Occipital lobe (tissue), 2 donors: ENCODE measurements around the gene GCNA. TPM values are rescaled to one million over a fixed set of nuclear protein-coding genes. Genes with fewer than 3 reads are reported as not detected.
"Not testable (repeated sequence)": the region's sequence is repeated elsewhere in the genome, so short reads cannot be mapped to it uniquely, and the experiment has no call there.

Experiments
- DNase-seq: peaks from one replicate; lab custom pipeline; 2025; lab: John Stamatoyannopoulos, UW
- total RNA-seq: library from RNA; depleted of rRNA; stranded (reverse); fragments of >200 nt; gene quantifications from one replicate; pipeline ENCODE4 v1.2.3, GENCODE V29; 2014

GCNA gene
- total RNA-seq, 1 donor from 2014 or later = 3.0 TPM

DNA sequence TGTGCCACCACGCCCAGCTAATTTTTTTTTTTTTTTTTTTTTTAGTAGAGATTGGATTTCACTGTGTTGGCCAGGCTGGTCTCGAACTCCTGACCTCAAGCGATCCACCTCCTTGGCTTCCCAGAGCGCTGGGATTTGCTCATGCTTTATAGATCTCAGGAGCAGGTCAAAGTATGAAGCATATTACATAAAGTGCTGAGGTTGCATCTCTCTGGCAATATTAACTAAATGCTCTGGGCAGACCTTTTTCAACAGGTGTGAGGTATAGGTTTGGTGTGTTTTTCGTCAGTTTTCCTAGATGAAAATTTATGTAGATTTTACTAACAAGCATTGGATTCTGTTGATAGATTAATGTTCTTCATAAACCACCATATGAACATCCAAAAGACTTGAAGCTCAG, 19.3 kb upstream of the GCNA start:
- no peak for DNase-seq

DNA sequence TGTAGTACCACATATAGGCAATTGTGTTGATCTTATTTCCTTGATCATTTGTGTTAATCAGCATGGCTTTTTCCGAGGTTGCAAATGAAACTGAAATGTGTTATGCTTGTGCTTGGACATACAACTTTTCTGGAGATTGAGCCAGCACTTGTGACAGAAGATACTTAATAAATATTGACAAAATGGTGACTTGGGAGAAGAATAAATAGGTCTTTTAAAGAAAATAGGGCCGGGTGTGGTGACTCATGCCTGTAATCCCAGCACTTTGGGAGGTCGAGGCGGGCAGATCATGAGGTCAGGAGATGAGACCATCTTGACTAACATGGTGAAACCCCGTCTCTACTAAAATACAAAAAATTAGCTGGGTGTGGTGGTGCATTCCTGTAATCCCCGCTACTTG, 18.5 kb upstream of the GCNA start:
- DNase-seq = not testable (repeated sequence)

DNA sequence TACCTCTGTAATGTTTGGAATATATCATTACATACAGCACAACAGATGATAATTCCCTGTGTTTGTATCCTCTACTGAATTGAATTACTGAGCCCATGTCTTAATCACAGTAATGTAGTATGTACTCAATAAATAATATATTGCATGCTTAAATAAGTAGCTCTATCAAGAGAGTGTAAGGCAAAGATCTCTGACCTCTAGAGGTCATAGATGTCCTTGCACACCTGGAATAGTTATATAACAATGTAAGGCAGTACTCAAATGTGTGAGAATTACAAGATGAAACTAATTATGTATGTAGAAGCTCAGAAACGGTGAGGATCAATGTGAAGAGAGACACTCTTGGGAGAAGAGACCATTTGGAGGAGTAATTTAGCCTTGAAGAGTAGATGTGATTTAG, 14.3 kb upstream of the GCNA start:
- no peak for DNase-seq

DNA sequence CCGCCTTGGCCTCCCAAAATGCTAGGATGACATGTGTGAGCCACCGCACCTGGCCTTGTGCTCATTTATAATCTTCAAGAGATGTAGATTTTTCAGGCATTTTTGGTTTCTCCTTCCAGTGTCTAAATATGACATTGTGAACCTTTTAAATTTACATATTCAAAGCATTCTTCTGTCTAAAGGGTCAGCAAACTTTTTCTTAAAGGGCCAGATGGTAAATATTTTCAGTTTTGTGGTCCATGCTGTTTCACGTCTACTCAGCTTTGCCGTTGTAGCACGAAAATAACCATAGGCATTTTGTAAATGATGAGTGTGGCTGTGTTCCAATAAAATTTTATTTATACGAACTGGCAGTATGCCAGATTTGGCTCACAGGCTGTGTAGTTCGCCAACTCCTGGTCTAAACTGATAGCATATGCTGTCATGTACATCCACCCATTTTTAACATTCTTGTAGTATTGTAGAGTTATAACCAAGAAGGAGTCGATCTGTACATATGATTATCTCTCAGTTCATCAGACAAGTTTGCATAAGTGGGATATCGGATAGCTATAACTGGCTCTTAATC, 12.7 kb upstream of the GCNA start:
- DNase-seq = no peak

DNA sequence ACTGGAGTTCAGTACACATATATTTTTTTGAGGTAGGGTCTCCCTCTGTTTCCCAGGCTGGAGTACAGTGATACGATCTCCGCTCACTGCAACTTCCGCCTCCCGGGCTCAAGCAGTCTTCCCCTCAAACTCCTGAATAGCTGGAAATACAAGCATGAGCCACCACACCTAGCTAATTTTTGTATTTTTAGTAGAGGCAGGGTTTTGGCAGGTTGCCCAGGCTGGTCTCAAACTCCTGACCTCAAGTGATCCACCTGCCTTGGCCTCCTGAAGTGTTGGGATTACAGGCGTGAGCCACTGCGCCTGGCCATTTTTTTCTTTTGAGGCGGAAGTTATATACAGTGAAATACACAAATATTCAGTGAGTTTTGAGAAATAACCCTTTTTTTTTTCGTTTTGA, 6.8 kb upstream of the GCNA start:
- DNase-seq = not testable (repeated sequence)

DNA sequence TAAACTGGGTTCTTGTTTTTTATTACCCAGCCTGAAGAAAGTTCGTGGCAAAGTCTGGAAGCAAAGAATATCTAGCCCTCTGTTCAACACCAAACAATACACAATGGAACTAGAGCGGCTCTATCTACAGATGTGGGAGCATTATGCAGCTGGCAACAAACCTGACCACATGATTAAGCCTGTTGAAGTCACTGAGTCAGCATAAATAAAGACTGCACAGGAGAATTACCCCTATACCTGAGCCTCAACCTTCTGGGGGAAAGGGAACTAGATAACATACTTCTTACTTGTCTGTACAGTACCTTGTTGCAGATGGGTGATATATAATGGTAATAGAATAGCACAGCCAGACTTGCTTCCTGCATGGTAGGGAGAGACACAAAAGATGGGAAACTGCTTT, 4.6 kb upstream of the GCNA start:
- no peak for DNase-seq

DNA sequence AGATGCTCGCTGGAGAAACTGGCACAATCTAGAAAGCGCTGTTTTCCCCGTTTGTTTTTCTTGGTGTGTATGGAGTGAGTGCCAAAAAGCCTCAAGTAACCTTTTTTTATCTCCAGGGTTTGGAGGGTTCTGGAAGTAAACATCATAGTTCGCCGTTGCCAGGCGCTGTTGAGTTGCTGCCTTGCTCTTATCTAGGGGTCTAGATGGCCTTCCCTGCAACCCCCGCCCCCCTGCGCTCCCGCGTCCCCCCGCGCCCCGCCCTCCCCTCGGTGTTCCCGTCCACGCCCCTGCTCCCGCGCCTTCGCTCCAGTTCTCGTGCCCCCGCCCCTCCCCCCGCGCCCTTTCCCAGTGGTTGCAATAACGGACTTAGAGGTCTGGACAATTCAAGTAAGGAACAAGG, 555 bp upstream of the GCNA start:
- no peak for DNase-seq

DNA sequence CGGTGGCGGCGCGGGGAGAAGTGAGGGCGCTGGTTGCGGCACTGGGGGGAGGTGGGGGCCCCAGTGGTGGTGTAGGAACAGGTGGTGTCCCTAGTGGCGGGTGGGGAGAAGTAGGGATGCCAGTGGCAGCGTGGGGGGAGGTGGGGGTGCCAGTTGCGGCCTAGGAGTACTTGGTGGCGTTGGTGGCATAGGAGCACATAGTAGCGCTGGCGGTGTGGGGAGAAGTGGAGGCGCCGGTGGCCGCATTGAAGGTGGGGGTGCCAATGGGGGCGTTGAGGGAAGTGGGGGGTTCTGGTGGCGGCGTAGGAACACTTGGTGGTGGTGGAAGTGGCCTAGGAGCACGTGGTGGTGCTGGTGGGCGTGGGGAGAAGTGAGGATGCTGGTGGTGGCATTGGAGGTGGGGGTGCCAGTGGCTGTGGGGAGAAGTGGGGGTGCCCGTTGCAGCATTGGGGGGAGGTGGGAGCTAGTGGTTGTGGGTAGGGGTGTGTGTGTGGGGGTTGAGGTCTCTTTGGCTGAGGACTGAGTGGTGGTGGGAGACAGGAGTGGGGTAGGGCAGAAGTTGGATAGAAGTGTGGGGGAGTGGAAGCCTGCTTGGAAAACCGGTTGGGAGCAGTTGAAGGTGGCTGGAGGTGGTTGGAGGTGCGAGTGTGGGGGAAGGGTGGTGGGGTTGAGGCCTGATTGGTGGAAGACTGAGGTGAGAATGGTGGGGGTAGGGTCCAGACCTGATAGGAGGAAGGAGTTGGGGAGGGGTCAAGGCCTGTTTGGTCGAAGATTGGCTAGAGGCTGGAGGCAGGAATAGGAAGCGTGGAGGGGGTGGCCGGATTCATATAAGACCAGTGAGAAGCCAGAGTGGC, 1.1 kb downstream of the GCNA start:
- DNase-seq = no peak

DNA sequence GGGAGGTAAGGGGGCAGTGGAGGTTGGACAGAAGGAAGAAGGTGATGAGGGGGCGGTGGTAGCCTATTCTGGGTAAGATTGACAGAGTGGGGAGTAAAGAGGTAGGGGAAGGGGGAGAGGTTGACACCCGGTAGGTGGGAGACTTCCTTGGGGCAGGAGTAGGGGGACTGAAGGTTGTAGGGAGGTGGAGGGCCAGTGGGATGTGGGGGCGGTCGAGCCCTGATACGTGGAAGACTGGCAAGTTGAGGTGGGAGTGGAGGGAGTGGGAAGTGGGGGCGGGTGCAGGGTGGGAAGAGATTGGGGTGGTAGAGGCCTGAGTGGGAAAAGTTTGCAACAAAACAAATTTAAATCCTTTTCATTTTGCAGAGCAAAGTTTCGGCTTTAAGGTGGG, 1.7 kb downstream of the GCNA start:
- DNase-seq = no peak

DNA sequence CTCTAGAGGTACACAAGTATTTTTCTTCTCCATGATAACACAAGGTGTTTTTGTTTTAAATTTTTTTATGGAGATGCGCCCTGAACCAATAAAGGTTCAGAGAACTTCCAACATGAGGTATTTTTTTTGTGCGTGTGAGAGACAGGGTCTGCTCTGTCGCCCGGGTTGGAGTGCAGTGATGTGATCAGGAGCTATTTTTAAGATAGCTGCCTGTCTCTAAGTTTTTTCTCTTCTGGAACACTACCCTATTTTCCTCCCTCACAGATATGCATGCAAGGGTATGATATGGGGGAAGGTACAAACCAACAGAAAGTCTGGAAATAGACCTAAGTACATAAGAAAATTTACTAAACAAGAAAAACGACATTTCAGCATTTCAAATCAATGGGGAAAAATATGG, 3.0 kb downstream of the GCNA start:
- DNase-seq = no peak

DNA sequence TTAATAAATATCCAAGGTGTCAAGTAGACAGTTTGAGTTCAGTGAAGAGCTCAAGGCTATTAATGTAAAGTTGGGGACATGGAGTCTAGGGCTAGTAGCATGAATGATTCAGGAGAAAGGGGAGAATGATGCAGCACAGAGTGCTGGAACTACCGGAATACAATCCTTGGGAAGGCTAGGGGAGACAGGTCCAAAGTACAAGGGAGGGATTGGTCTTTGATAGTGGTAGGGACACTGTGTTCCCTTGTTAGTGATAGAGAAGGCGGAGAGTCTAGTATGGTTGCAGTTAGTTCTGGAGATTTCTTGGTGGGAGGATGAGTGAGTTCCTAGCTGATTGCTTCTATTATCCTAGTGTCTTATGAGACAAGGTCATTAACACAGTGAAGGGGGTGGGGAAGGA, 8.7 kb downstream of the GCNA start:
- no peak for DNase-seq

DNA sequence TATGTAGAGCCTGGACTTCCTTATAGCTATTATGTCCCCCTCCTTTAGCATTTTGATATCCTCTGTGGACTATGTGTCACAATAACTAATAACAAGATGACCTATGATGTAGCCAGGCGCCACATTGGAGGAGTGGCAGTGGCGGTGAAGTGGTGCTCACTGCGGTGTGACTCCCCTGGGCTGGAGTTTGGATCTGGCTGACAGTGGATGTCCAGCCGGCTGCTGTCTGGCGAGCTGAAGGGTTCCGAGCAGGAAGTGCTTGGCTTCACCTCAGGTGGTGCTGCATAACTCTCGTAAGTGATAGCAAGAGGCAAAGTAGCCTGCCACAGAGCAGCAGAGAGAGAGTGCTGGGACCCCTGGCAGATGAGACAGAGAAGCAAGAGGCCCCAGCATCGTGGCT, 15.0 kb downstream of the GCNA start:
- not testable (repeated sequence) for DNase-seq

DNA sequence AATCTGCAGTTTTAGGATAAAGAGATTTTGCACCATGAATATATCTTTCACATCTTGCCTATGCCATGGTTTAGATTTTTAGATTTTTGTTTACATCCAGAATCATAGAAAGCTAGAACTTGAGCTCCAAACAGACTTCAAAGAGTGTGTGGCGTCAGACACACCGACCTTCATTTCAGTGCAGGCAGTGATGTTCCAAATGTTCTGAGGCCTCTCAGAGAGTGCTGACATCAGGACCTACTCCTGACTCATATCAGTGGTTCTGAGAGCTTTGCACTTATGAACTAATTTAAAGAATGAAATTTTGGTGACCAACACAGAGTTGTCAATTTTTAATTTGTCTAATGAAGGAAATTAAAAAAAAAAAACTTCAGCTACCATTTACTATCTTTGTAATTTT, 21.7 kb downstream of the GCNA start:
- DNase-seq = no peak

DNA sequence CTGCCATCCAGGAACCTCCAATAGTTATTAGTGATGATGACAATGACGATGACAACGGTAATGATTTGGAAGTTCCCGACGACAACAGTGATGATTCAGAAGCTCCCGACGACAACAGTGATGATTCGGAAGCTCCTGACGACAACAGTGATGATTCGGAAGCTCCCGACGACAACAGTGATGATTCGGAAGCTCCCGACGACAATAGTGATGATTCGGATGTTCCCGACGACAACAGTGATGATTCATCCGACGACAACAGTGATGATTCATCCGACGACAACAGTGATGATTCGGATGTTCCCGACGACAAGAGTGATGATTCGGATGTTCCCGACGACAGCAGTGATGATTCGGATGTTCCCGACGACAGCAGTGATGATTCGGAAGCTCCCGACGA, 25.4 kb downstream of the GCNA start:
- DNase-seq = no peak

DNA sequence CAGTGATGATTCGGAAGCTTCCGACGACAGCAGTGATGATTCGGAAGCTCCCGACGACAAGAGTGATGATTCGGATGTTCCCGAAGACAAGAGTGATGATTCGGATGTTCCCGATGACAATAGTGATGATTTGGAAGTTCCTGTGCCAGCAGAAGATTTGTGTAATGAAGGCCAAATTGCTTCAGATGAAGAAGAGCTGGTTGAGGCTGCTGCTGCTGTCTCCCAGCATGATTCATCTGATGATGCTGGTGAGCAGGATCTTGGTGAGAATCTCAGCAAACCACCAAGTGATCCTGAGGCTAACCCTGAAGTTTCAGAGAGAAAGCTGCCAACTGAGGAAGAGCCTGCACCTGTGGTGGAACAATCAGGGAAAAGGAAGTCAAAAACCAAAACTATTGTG, 25.9 kb downstream of the GCNA start:
- no peak for DNase-seq

DNA sequence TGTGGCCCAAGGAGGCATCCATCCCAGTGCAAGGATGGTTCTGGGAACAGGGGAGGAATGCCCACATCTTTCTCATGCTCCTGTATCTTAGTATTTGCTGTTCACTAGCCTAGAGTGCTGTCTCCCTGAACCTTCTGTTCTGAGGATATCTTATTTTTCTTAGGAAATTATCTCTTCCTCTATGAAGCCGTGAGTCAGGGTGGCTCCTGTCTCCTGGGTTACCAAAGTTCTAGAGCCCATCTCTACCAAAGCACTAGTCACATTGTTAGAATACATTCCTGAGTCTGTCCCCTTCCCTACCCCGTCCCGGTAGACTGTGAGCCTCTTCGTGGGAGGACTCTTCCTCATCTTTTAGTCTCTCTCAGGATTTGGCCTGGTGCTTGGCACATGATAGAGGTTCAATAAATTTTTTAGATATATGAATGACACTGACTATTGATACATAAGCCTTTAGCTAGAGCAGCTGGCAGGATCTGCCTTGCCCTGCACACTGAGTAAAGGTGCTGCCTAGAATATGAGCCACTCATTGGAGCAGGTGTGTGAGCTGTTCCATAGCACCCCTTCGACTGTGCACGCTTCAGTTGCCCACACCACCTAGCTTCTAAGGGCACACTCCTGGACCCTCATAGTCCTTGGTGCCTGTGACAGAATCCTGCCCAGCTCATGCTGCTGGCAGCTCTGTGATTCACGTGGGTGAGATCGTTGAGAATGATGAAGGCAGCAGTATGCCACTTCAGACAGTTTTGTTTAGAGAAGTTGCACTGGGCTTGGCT, 26.7 kb downstream of the GCNA start:
- DNase-seq = no peak

DNA sequence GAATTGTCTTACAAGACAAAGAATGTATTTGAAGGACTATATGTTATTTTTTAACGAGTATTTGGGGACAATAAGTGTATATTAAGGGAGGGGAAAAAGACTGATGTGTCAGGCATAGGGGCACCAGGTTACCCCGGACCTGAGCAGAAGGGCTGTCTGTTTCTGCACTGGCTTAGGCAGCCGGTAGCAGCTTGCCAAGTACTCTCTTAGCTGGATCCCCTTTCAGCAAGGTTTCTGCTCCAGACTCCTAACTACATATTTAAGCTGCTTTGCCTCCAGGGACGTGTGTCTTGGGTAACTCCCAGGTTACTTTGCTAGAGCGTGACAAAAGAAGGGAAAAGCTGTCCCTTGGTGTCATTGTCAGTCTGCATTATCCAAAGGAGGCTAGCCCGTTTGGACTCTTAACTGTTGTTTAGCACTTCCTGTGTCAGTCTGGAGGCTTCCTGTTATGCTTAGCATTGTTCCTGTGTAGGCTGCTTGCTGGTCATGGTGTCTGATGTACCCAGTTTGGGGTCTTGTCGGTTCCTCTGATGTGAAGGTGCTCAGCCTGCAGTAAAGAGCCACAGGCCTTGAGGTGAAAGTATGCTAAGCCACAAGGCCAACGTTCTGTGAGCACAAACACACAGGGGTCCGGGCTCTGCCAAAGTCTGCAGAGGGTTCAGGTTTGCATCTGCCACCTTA, 28.4 kb downstream of the GCNA start:
- DNase-seq = no peak

DNA sequence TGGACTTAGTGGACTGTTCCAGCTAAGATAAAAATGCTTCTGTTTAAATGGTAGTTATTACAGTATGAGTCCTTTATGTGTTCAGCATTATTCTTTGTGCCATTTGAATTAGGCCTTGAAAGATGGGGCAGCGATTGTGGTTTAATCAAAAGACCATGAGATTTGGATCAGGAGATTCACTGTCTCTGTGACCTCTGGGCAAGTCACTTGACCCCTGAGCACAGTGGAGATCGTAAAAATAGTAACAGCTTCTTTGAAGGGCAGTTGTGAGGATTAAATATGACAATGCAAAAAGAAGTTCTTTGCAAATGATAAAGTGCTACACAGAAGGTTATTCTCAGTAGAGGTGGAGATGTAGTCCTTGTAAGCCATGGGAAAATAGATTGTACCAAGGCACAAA, 29.3 kb downstream of the GCNA start:
- DNase-seq = no peak

DNA sequence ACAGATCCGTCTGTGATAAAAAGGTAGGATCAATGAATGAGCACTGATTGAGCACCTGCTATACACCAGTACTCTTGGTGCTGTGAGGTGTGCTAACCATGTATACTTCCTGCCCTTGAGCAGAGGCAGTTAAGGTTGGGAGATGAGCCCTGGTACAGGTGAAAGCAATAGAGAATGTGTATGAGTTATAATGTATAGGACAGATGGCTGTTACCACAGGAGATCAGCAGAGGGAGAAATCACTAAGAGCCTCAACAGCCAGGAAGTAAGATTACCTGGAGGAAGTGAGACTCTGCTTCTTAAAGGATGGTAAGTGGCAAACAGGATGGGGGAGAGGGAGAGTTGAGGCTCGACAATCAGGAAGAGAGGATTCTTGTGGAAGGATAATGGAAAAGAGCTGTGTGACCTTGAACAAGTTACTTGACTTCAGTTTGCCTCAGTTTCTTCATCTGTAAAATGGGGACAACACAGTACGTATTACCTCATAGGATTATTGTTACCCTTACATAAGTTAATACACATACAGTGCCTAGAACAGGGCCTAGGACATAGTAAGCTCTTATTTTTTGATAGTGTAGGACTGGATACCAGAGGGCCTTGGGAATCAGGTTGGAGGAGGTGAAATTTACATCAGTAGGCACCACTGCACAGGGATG, 31.0 kb downstream of the GCNA start:
- no peak for DNase-seq

DNA sequence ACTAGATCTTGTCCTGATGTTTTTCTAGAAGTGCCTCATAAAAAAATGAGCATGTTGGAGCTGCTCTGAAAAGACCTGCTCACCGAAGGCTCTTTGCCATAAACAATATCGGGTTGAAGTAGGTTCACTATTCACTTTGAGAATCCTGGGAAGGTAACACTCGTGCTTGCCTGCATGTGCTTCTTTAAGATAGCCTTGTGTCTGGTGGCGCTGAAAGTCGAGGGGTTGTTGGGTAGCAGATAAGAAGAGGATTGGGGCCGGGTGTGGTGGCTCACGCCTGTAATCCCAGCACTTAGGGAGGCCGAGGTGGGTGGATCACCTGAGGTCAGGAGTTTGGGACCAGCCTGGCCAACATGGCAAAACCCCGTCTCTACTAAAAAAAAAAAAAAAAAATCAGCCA, 33.5 kb downstream of the GCNA start:
- DNase-seq = not testable (repeated sequence)

DNA sequence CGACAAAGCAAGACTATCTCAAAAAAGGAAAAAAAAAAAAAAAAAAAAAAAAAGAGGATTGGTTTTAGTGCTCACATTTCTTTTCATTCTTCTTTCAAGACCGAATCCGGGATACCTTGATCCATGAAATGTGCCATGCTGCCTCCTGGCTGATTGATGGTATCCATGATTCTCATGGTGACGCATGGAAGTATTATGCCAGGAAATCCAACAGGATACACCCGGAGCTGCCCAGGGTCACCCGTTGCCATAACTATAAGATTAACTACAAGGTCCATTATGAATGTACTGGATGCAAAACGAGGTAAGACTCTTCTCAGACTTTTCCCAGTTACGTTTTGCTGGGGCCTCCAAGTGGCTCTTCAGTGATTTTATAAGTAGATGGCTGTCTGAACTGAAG, 34.0 kb downstream of the GCNA start:
- no peak for DNase-seq

DNA sequence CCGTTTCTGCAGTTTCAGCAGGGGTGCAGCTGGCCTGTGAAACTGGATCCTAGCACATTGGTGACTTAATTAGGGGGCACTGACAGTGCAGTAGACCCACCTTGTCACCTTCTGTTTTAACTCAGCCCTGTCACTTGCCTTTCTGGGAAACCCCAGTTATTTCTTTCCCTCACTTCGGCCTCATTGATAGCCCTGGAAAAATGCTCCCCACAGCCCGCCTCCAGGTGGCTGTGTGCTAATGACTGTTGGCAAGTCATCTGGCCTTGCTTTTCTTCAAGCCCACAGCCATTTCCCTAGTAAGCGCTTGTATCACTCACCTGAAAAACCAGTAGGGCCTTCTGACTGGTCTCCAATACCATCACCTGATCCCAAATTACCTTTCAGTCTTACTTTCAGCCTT, 36.8 kb downstream of the GCNA start:
- no peak for DNase-seq
